ENCODE measurements around the gene C1orf167.
"Not testable (repeated sequence)": the region's sequence is repeated elsewhere in the genome, so short reads cannot be mapped to it uniquely, and the experiment has no call there.

Gene C1orf167

GRCh38 chr1:11803924-11804665, 42.1 kb downstream of the C1orf167 start:
- not testable (repeated sequence) for DNase-seq

GRCh38 chr1:11804666-11805421, 42.9 kb downstream of the C1orf167 start:
- peak; percentile 37 for DNase-seq

GRCh38 chr1:11805422-11806306, 43.7 kb downstream of the C1orf167 start, which contains the start of the genes CLCN6 and MTHFR:
CLCN6 (plus strand) TSS chr1:11806191; CDS start chr1:11806263, 72 bp downstream.
MTHFR (minus strand) TSS chr1:11805964; CDS start chr1:11803116, 2,848 bp downstream.
- peak; percentile 99 for DNase-seq

GRCh38 chr1:11806307-11806936, 44.4 kb downstream of the C1orf167 start:
- DNase-seq = no peak

GRCh38 chr1:11807133-11807532, 45.1 kb downstream of the C1orf167 start:
- no peak for DNase-seq

GRCh38 chr1:11813021-11813420, 51.0 kb downstream of the C1orf167 start:
- no peak for DNase-seq

- DNase-seq = no peak
Measured at GRCh38 chr1:11817192-11817591, 55.2 kb downstream of the C1orf167 start.

- no peak for DNase-seq
Measured at GRCh38 chr1:11822091-11822490, 60.1 kb downstream of the C1orf167 start.

GRCh38 chr1:11823366-11824137, 61.6 kb downstream of the C1orf167 start:
- DNase-seq = no peak

GRCh38 chr1:11825131-11825530, 63.1 kb downstream of the C1orf167 start:
- DNase-seq = no peak

GRCh38 chr1:11826946-11827345, 65.0 kb downstream of the C1orf167 start:
- DNase-seq = no peak

GRCh38 chr1:11828511-11828910, 66.5 kb downstream of the C1orf167 start:
- DNase-seq = no peak

GRCh38 chr1:11831945-11832725, 70.1 kb downstream of the C1orf167 start:
- no peak for DNase-seq

- DNase-seq = no peak
Measured at GRCh38 chr1:11833497-11833896, 71.5 kb downstream of the C1orf167 start.

GRCh38 chr1:11833900-11834299, 71.9 kb downstream of the C1orf167 start:
- no peak for DNase-seq

- DNase-seq = no peak
Measured at GRCh38 chr1:11835441-11836225, 73.6 kb downstream of the C1orf167 start.

- DNase-seq = no peak
Measured at GRCh38 chr1:11836955-11837766, 75.2 kb downstream of the C1orf167 start.

- DNase-seq = no peak
Measured at GRCh38 chr1:11837767-11838348, 75.9 kb downstream of the C1orf167 start.

All from NCI-H2171 (cell line).